ENCODE data around the gene CCL19.
A peak's percentile ranks its signal among the peaks of the same experiment; 100 is the strongest.

The CCL19 gene

GRCh38 chr9:34715639-34716215 is 24.7 kb upstream of the CCL19 start:
- Histone ChIP-seq H3K27ac (ENCODE audit: low read length) (no peak overlapping the region), H3K4me1 (ENCODE audit: control insufficient read depth in 1 of 2, insufficient read depth in 2 of 2, low read length in 2 of 2) (peaks cover 0 to 6% of the 10 kb centered on the region in 2 donors), H3K4me3 (ENCODE audit: low read depth in 1 of 2, low read length in 2 of 2) (no peak overlapping the region), H3K36me3 (ENCODE audit: control insufficient read depth in 1 of 2, insufficient read depth in 2 of 2, low read length in 2 of 2) (no peaks in the 10 kb centered on the region), H3K9me3 (ENCODE audit: control insufficient read depth in 1 of 2, low read length in 2 of 2) (no peaks in the 10 kb centered on the region), H3K27me3 (ENCODE audit: low read depth, low read length) (no peaks in the 10 kb centered on the region)

- Histone ChIP-seq H3K4me3 (ENCODE audit: low read depth in 1 of 2, low read length in 2 of 2) (no peak overlapping the region), H3K27ac (ENCODE audit: low read length) (no peak overlapping the region), H3K27me3 (ENCODE audit: low read depth, low read length) (no peaks in the 10 kb centered on the region), H3K4me1 (ENCODE audit: control insufficient read depth in 1 of 2, insufficient read depth in 2 of 2, low read length in 2 of 2) (peaks cover 0 to 13% of the 10 kb centered on the region in 2 donors), H3K9me3 (ENCODE audit: control insufficient read depth in 1 of 2, low read length in 2 of 2) (no peaks in the 10 kb centered on the region), H3K36me3 (ENCODE audit: control insufficient read depth in 1 of 2, insufficient read depth in 2 of 2, low read length in 2 of 2) (no peaks in the 10 kb centered on the region)
These were observed 22.9 kb upstream of the CCL19 start for GRCh38 chr9:34714007-34714406.

- H3K36me3 ChIP-seq (ENCODE audit: control insufficient read depth in 1 of 2, insufficient read depth in 2 of 2, low read length in 2 of 2): no peaks in the 10 kb centered on the region
- peaks cover 0 to 7% of the 10 kb centered on the region in 2 donors for H3K4me1 ChIP-seq (ENCODE audit: control insufficient read depth in 1 of 2, insufficient read depth in 2 of 2, low read length in 2 of 2)
- no peaks in the 10 kb centered on the region for H3K27me3 ChIP-seq (ENCODE audit: low read depth, low read length)
- no peaks in the 10 kb centered on the region for H3K9me3 ChIP-seq (ENCODE audit: control insufficient read depth in 1 of 2, low read length in 2 of 2)
- H3K4me3 ChIP-seq (ENCODE audit: low read depth in 1 of 2, low read length in 2 of 2): no peak overlapping the region
- H3K27ac ChIP-seq (ENCODE audit: low read length): no peak overlapping the region
These were observed 21.1 kb upstream of the CCL19 start for GRCh38 chr9:34712140-34712539.

- H3K4me3 ChIP-seq (ENCODE audit: low read depth in 1 of 2, low read length in 2 of 2): no peak within 1 kb of the TSS
- peaks cover 0 to 7% of the 10 kb centered on the region in 2 donors for H3K4me1 ChIP-seq (ENCODE audit: control insufficient read depth in 1 of 2, insufficient read depth in 2 of 2, low read length in 2 of 2)
- no peaks in the 10 kb centered on the region for H3K27me3 ChIP-seq (ENCODE audit: low read depth, low read length)
- no peaks in the 10 kb centered on the region for H3K9me3 ChIP-seq (ENCODE audit: control insufficient read depth in 1 of 2, low read length in 2 of 2)
- no peak within 1 kb of the TSS for H3K27ac ChIP-seq (ENCODE audit: low read length)
- no peaks in the 10 kb centered on the region for H3K36me3 ChIP-seq (ENCODE audit: control insufficient read depth in 1 of 2, insufficient read depth in 2 of 2, low read length in 2 of 2)
These were observed 18.9 kb upstream of the CCL19 start, which contains the start of gene CCL21 for GRCh38 chr9:34710023-34710422. TSS of gene CCL21 (minus strand) at chr9:34710136. CDS start at chr9:34710066, 70 bp downstream.

- no peaks in the 10 kb centered on the region for H3K9me3 ChIP-seq (ENCODE audit: control insufficient read depth in 1 of 2, low read length in 2 of 2)
- H3K27ac ChIP-seq (ENCODE audit: low read length): no peak overlapping the region
- no peak overlapping the region for H3K4me3 ChIP-seq (ENCODE audit: low read depth in 1 of 2, low read length in 2 of 2)
- no peaks in the 10 kb centered on the region for H3K27me3 ChIP-seq (ENCODE audit: low read depth, low read length)
- no peaks in the 10 kb centered on the region for H3K36me3 ChIP-seq (ENCODE audit: control insufficient read depth in 1 of 2, insufficient read depth in 2 of 2, low read length in 2 of 2)
- peaks cover 0 to 7% of the 10 kb centered on the region in 2 donors for H3K4me1 ChIP-seq (ENCODE audit: control insufficient read depth in 1 of 2, insufficient read depth in 2 of 2, low read length in 2 of 2)
These were observed 18.3 kb upstream of the CCL19 start for GRCh38 chr9:34709196-34709978.

- H3K27ac ChIP-seq (ENCODE audit: low read length): no peak overlapping the region
- no peaks in the 10 kb centered on the region for H3K36me3 ChIP-seq (ENCODE audit: control insufficient read depth in 1 of 2, insufficient read depth in 2 of 2, low read length in 2 of 2)
- H3K27me3 ChIP-seq (ENCODE audit: low read depth, low read length): no peaks in the 10 kb centered on the region
- peaks cover 0 to 7% of the 10 kb centered on the region in 2 donors for H3K4me1 ChIP-seq (ENCODE audit: control insufficient read depth in 1 of 2, insufficient read depth in 2 of 2, low read length in 2 of 2)
- H3K4me3 ChIP-seq (ENCODE audit: low read depth in 1 of 2, low read length in 2 of 2): no peak overlapping the region
- H3K9me3 ChIP-seq (ENCODE audit: control insufficient read depth in 1 of 2, low read length in 2 of 2): no peaks in the 10 kb centered on the region
These were observed 16.1 kb upstream of the CCL19 start for GRCh38 chr9:34707130-34707529.

GRCh38 chr9:34701769-34702736 is 11.0 kb upstream of the CCL19 start:
- no peaks in the 10 kb centered on the region for H3K27me3 ChIP-seq (ENCODE audit: low read depth, low read length)
- H3K4me1 ChIP-seq (ENCODE audit: control insufficient read depth in 1 of 2, insufficient read depth in 2 of 2, low read length in 2 of 2): peaks cover 0 to 3% of the 10 kb centered on the region in 2 donors
- H3K9me3 ChIP-seq (ENCODE audit: control insufficient read depth in 1 of 2, low read length in 2 of 2): no peaks in the 10 kb centered on the region
- H3K27ac ChIP-seq (ENCODE audit: low read length): peak overlapping the region; percentile 70
- H3K4me3 ChIP-seq (ENCODE audit: low read depth in 1 of 2, low read length in 2 of 2): peak overlapping the region; percentile 76 to 89
- no peaks in the 10 kb centered on the region for H3K36me3 ChIP-seq (ENCODE audit: control insufficient read depth in 1 of 2, insufficient read depth in 2 of 2, low read length in 2 of 2)

- Histone ChIP-seq H3K36me3 (ENCODE audit: control insufficient read depth in 1 of 2, insufficient read depth in 2 of 2, low read length in 2 of 2) (no peaks in the 10 kb centered on the region), H3K9me3 (ENCODE audit: control insufficient read depth in 1 of 2, low read length in 2 of 2) (no peaks in the 10 kb centered on the region), H3K4me1 (ENCODE audit: control insufficient read depth in 1 of 2, insufficient read depth in 2 of 2, low read length in 2 of 2) (peaks cover 0 to 3% of the 10 kb centered on the region in 2 donors), H3K27me3 (ENCODE audit: low read depth, low read length) (no peaks in the 10 kb centered on the region), H3K4me3 (ENCODE audit: low read depth in 1 of 2, low read length in 2 of 2) (peak overlapping the region; percentile 76 to 89), H3K27ac (ENCODE audit: low read length) (no peak overlapping the region)
These were observed 10.1 kb upstream of the CCL19 start for GRCh38 chr9:34701023-34701768.

- Histone ChIP-seq H3K36me3 (ENCODE audit: control insufficient read depth in 1 of 2, insufficient read depth in 2 of 2, low read length in 2 of 2) (no peaks in the 10 kb centered on the region), H3K27me3 (ENCODE audit: low read depth, low read length) (no peaks in the 10 kb centered on the region), H3K4me1 (ENCODE audit: control insufficient read depth in 1 of 2, insufficient read depth in 2 of 2, low read length in 2 of 2) (no peaks in the 10 kb centered on the region), H3K9me3 (ENCODE audit: control insufficient read depth in 1 of 2, low read length in 2 of 2) (no peaks in the 10 kb centered on the region), H3K4me3 (ENCODE audit: low read depth in 1 of 2, low read length in 2 of 2) (no peak overlapping the region), H3K27ac (ENCODE audit: low read length) (no peak overlapping the region)
These were observed 3.7 kb upstream of the CCL19 start for GRCh38 chr9:34694811-34695210.

GRCh38 chr9:34693560-34693959 is 2.5 kb upstream of the CCL19 start:
- H3K9me3 ChIP-seq (ENCODE audit: control insufficient read depth in 1 of 2, low read length in 2 of 2): no peaks in the 10 kb centered on the region
- H3K4me3 ChIP-seq (ENCODE audit: low read depth in 1 of 2, low read length in 2 of 2): no peak overlapping the region
- no peaks in the 10 kb centered on the region for H3K27me3 ChIP-seq (ENCODE audit: low read depth, low read length)
- no peaks in the 10 kb centered on the region for H3K36me3 ChIP-seq (ENCODE audit: control insufficient read depth in 1 of 2, insufficient read depth in 2 of 2, low read length in 2 of 2)
- H3K4me1 ChIP-seq (ENCODE audit: control insufficient read depth in 1 of 2, insufficient read depth in 2 of 2, low read length in 2 of 2): no peaks in the 10 kb centered on the region
- no peak overlapping the region for H3K27ac ChIP-seq (ENCODE audit: low read length)

All from muscle layer of duodenum (tissue), 2 donors.